Inferior parietal cortex (tissue), 1 donor: ENCODE results near the gene TBX1.

Experiments
- DNase-seq: peaks from one replicate; pipeline ENCODE4 v3.0.0-alpha.2; 2016; ENCODE audit errors: extremely low spot score

TBX1 gene

GRCh38 chr22:19760058-19760950, at the start of gene TBX1:
TSS of gene TBX1 (plus strand) at chr22:19760778. CDS start at chr22:19760844, 66 bp downstream.
- DNase-seq = no peak

- DNase-seq = no peak
Observed at GRCh38 chr22:19713245-19713644, 47.3 kb upstream of the TBX1 start.

GRCh38 chr22:19713650-19714311, 46.8 kb upstream of the TBX1 start:
- DNase-seq = no peak

- no peak for DNase-seq
Observed at GRCh38 chr22:19714312-19715187, 46.0 kb upstream of the TBX1 start, which contains the start of gene SEPTIN5. TSS of gene SEPTIN5 (plus strand) at chr22:19714503. CDS start at chr22:19714589, 86 bp downstream.

GRCh38 chr22:19715188-19715930, 45.2 kb upstream of the TBX1 start:
- no peak for DNase-seq

- no peak for DNase-seq
Observed at GRCh38 chr22:19716041-19716828, 44.3 kb upstream of the TBX1 start.

- DNase-seq = no peak
Observed at GRCh38 chr22:19716829-19717105, 43.8 kb upstream of the TBX1 start.

GRCh38 chr22:19717181-19717580, 43.4 kb upstream of the TBX1 start:
- no peak for DNase-seq

GRCh38 chr22:19717691-19718455, 42.7 kb upstream of the TBX1 start:
- DNase-seq = peak; percentile 76

GRCh38 chr22:19718456-19719049, 42.0 kb upstream of the TBX1 start:
- no peak for DNase-seq

- DNase-seq = no peak
Observed at GRCh38 chr22:19719050-19719482, 41.5 kb upstream of the TBX1 start.

- no peak for DNase-seq
Observed at GRCh38 chr22:19719488-19720021, 41.0 kb upstream of the TBX1 start.

- no peak for DNase-seq
Observed at GRCh38 chr22:19720150-19720827, 40.3 kb upstream of the TBX1 start.

GRCh38 chr22:19720999-19721329, 39.6 kb upstream of the TBX1 start:
- no peak for DNase-seq

- no peak for DNase-seq
Observed at GRCh38 chr22:19721330-19722177, 39.0 kb upstream of the TBX1 start.

GRCh38 chr22:19722178-19722981, 38.2 kb upstream of the TBX1 start:
- no peak for DNase-seq

- no peak for DNase-seq
Observed at GRCh38 chr22:19722982-19723231, 37.7 kb upstream of the TBX1 start.
